ENCODE measurements around the gene SDK1.

DNA sequence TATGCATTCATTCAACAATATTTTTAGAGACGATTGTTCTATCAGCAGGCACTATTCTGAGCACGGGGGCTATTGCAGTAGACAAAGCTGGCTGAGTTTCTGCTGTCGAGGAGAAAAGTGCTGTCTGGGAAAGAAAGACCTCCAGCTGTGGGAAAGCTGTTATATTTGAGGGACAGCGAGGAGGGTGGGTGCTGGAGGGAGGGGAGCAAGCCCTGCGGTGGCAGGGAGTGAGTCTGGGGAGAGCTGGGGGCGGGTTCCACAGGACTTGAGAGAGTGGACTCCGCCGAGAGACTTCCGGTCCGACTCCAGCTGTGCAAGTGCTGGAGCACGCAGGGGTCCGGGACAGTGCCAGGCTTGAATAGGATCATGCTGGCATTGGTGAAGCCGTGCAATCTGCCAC lies 778.9 kb downstream of the SDK1 start:
- TF ChIP-seq, protein P1, sequence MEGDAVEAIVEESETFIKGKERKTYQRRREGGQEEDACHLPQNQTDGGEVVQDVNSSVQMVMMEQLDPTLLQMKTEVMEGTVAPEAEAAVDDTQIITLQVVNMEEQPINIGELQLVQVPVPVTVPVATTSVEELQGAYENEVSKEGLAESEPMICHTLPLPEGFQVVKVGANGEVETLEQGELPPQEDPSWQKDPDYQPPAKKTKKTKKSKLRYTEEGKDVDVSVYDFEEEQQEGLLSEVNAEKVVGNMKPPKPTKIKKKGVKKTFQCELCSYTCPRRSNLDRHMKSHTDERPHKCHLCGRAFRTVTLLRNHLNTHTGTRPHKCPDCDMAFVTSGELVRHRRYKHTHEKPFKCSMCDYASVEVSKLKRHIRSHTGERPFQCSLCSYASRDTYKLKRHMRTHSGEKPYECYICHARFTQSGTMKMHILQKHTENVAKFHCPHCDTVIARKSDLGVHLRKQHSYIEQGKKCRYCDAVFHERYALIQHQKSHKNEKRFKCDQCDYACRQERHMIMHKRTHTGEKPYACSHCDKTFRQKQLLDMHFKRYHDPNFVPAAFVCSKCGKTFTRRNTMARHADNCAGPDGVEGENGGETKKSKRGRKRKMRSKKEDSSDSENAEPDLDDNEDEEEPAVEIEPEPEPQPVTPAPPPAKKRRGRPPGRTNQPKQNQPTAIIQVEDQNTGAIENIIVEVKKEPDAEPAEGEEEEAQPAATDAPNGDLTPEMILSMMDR (conservative IDR thresholded peaks at IDR 0.05): no peak
- TF ChIP-seq ZFX (IDR thresholded peaks at IDR 0.05): no peak
